HTR-8/SVneo (cell line): ENCODE data around the gene MYO3B.

ENCODE experiments used
- DNase-seq: peaks from one replicate; pipeline ENCODE4 v3.0.0; 2011; ENCODE audit warnings: low spot score, mixed read lengths; ENCODE audit not compliant: insufficient read length
- FAIRE-seq: peaks from 2 replicates; lab custom pipeline; 2011; peaks lifted over from hg19 to GRCh38; lab: Jason Lieb, UNC

The MYO3B gene

DNA sequence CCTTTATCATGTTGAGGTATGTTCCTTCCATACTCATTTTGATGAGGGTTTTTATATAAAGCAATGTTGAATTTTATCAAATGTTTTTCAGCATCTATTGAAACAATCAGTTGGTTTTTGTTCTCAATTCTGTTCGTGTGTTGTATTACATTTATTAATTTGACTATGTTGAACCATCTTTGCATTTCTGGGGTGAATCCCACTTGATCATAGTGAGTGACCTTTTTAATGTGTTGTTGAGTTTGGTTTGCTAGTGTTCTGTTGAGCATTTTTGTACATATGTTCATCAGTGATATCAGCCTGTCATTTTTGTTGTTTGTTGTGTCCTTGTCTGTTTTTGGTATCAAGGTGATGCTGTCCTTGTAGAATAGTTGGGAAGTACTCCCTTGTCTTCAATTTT, 110.9 kb downstream of the MYO3B start:
- FAIRE-seq, result no peak
- no peak for DNase-seq

DNA sequence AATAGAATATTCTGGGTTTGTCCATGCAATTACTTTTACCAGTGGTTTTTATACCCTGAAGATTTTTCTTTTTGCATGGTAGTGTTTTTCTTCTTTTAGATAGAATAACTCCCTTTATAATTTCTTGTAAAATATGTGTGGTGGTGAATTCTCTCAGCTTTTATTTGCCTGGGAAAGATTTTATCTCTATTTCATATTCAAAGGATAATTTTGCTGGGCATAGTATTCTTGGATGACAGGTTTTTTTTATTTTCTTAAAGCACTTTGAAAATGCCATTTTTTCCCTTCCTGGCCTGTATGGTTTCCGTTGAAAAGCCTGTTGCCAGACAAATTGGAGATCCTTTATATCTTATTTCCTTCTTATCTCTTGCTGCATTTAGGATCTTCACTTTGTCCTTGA, 113.5 kb downstream of the MYO3B start:
- DNase-seq, result no peak
- no peak for FAIRE-seq

DNA sequence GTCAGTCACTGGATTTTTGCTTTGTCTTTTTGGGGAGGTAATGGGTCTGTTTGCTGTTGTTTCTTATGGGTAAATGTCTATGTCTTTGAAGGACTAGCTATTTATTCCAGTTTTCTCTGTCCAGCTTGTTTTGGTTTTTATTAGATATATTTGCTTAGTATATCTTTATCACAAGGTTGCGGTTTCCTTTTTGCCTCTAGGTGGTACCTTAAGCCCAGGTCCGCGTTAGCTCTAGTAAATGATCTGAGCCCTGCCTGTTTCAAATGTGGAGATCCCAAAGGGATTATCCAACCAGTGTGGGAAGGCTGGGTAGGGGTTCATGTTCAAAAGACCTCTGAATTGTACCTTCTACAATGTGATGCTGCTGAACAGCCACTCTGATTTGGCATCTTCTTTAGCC, 114.5 kb downstream of the MYO3B start:
- DNase-seq, result no peak
- FAIRE-seq, result no peak

DNA sequence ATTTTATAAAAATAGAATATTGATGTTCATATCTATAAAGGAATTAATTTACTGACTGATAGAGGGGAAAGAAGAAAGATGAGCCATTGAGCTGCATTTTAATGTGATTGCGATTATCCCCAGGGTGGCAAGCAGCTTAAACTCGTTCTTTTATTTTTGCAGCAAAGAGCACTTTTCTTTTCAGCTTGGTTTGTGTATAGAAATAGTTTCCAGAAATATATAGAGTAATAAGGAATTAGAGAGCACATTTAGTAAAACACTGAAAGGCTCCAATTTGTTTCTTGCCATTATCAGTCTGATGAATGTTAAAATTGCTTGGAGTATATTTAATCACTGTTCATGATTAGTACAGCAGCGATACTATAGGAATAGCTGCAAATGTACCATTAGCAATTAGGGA, 119.5 kb downstream of the MYO3B start:
- FAIRE-seq (no peak), DNase-seq (no peak)

DNA sequence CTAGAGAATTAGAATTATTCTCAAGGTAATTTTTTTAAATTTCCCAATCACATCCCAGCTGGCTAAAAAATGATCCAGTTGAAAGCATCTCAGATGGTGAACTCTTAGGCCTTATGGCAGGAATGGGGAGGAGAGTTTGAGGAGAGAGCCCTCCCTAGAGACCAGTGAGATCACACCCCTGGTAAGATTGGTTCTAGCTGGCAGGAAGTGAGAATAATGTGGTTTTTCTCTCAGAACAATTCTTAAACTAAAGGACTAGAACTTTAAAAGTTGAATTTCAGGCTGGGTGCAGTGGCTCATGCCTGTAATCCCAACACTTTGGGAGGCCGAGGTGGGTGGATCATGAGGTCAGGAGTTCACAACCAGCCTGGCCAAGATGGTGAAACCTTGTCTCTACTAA, 120.2 kb downstream of the MYO3B start:
- FAIRE-seq, result no peak
- no peak for DNase-seq

DNA sequence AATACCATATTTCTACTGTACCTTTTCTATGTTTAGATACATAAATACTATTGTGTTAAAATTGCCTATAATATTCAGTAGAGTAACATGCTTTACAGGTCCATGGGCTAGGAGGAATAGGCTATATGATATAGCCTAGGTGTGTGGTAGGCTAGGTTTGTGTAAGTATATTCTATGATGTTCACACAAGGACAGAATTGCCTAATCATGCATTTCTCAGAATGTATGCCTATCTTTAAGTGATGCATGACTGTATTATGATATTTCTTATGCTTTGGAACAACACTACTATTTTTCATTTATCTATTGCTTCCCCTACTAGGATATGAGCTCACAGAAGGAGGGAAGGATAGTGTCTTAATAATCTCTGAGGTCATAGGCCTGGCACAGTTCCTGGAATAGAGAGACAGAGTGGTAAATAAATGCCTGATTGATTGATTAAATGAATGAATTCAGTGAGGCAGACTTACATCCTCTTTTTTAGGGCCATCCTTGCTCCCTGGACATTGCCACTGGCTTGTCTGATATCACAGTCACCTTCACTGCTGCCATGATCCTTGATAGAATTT, 121.0 kb downstream of the MYO3B start:
- DNase-seq (no peak), FAIRE-seq (no peak)

DNA sequence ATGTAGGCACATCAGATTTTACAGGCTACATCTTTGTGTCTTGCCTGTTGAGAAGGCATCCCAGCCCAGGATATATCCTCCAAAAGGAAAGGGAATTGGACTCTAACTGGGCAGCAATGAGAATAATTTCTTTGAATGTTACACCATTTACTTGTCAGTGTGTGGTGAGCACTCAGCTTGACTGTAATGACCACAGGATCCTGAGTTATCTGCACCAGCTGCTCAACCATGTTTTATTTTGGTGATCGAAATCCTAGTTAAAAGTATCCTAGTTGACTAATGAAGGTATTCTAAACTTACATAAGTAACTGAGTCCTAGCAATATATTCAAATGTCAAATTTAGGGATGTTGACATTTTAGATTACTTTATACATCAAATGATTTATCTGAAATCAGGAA, 123.0 kb downstream of the MYO3B start:
- FAIRE-seq (no peak), DNase-seq (no peak)

DNA sequence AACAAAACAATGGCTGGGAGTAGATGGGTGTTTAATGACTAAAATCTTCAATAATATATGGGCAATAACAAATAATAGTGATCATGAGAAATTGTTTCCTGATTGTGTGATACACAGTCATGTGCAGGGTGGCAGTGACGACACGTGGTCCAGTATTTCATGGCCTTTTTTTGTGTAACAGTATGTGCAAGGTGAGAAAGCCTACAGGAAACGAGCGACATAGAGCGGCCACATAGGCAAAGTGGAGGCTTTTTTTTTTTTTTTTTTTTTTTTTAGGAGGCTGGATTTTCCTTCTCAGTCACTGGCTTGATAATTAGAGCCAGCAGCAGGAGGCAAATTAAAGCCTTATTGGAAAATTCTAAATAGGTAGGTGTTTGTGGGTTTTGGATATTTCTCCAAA, 123.7 kb downstream of the MYO3B start:
- FAIRE-seq, result no peak
- no peak for DNase-seq

DNA sequence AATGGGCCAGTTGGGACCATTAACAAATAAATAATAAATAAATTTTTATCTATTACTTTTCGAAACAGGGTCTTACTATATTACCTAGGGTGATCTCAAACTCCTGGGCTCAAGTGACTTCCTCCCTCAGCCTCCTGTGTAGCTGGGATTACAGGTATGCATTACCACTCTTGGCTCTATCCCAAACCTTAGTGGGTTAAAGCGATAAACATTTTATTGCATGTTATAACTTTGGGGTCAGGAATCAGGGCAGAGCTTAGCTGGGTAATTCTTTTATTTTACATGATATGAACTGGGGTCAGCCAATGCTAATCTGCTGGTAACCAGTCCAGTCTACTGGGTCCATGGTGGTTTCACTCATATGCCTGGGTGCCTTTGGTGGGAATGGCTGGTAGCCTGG, 127.8 kb downstream of the MYO3B start:
- no peak for FAIRE-seq
- no peak for DNase-seq

DNA sequence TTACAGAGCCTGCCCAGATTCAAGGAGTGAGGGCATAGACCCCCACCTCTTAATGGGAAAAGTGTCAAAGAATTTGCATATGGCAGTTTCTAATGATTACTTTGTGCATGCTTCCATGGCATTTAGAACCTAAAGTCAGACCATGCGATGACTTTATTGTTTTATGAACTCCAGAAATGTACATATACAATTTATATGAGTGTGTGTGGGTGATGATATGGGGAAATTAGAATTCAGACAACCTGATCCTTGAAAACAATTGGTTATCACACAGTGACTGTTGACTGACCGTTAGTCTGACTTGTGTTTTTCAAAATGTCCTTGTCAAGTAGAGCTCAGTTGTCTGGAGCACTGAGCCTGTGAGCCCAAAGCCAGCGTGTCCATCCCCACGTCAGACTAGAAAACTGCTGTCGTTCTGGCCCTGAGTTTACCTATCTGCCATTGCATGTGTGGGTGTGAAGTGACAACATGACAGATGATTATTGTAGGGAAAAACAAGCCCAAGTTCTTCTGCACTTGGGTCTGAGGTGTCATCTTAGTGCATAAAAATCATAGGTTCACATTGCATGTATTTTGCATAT, 128.4 kb downstream of the MYO3B start:
- no peak for DNase-seq
- no peak for FAIRE-seq

DNA sequence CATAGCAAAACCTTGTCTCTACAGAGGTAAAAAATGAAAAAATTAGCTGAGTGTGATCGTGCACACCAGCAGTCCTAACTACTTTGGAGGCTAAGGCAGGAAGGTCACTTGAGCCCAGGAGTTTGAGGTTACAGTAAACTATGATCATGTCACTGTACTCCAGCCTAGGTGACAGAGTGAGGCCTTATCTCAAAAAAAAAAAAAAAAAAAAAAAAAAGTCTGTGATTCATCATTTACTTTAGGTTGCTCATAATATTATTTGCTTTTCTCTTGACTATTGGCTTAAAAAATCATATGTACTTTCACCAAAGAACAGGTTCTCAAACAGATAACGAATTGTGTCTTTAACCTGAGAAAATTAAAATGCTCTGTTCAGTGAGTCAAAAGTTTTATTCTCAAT, 129.1 kb downstream of the MYO3B start:
- FAIRE-seq (no peak), DNase-seq (no peak)

DNA sequence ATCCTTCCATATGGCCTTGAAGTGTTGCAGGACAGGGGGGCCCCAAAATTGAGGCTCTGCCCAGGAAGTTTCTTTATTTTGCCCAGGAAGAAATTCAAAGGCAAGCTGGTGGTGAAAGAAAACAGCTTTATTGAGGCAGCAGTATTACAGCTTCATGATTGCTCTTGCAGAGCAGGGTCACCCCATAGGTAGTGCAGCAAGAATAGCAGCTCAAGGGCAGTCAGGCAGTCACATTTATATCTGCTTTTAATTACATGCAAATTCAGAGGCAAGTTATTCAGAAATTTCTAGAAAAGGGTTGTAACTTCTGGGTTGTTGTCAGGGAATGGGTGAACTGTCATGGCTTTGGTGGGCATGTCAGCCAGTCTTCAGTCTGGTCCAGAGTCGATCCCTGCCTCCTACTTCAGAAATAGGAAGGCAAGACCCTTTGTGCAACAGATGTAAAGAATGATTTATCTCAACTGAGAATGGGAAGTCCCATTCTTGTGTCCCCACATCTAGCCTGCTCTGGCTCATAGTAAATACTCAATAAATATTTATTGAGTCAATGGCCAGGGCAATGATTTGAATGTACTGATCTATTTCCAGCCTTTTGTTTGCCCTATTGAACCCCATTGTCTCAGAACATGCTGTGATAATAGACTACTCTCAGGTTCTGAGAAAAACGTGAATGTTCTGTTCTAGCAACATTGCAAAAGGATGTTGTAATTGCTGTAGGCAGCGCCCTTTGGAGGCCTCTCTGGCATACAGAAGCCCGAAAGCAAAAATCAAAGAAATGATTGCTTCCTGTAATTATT, 129.8 kb downstream of the MYO3B start:
- no peak for FAIRE-seq
- no peak for DNase-seq

DNA sequence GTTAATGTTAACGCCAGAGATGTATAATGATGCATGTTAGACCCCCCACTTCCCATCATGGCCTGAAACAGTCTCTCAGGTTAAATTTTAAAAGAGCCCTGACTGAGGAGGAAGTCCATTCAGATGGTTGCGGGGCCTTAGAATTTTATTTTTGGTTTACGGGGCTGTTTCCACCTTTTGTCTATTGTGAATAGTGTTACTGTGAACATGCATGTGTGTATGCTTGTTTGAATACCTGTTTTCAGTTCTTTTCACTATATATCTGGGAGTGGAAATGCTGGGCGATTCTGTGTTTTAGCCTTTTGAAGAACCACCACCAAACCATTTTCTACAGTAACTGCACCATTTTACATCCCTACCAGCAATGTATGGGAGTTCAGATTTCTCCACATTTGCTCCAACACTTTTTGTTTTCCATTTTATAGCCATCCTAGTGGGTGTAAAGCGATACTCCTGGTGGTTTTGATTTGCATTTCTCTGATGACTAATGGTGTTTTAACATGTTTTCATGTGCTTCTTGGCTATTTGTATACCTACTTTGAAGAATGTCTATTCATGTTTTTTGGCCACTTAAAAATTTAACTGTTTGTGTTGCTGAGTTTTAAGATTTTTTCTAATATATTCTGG, 133.0 kb downstream of the MYO3B start:
- DNase-seq, result no peak
- FAIRE-seq, result no peak

DNA sequence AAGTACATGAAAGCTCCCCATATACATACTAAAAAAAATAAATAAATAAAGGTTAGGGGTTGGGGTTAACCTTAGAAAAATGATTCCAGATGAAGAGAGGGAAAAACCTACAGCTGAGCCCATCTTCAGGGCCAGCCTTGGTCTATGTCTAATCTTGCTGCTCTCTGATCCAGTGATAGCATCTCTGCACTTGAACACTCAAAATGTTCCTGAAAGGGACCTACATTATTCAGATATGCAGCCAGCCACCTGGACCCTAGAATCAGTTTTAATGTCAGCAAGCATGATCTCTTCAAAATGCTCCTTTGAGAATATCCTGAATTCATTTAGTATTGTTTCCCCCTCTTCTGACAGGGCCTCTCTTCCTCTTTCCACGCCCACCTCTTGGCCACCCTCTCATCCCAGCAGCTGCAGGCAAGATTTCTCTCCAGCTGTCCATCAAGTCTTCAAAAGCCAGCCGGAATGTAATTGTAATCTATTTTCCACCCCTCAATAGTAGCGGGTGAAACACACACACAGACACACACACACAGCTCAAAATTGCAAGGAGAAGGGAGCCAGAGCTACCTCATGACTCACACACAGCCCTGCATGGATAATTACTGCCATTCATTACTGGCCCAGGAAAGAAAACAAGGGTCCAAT, 135.5 kb downstream of the MYO3B start:
- DNase-seq (no peak), FAIRE-seq (no peak)

DNA sequence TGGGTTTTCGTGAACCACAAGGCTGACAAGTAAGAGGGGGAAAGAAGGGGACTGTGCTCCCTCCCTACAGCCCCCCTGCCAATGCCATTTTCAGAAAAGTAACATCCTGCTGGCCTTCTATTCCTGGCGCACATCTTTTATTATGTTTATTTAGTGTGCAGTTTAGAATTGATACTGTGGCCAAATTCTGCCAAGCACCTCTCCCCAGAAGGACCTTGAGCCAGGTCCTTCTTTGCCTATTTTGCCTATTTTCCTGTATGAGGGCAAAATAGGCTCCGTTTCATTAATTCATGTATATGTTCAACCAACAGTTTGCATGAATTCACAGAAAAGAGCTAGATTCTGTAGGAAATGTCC, 136.0 kb downstream of the MYO3B start:
- DNase-seq (no peak), FAIRE-seq (no peak)

DNA sequence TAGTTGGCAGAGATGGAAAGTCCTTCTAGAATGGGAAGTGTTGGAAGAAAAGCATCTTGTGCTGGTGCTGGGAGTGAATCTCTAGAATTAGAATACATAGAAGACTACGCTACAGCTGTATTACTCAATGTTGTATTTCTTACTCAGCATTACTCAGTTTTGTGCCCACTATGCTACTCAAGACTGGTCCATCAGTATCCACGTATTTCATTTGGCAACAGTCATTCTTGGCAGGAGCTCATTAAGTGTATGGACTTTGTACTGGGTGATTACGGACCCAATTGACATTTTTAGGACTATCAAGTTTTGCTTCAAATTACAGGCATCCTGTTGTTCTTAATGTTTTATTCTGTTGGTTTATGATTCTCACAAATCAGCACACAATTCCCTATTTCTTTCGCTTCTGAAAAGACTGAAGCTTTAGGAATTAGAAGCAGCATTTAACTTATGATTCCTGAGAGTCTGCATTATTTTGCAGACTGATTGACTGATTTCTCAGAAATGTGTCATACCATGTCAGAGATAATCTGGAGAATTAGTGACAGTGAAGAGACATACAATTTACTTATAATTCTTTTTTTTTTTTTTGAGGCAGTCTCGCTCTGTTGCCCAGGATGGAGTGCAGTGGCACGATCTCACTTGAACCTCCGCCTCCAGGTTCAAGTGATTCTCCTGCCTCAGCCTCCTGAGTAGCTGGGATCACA, 136.9 kb downstream of the MYO3B start:
- FAIRE-seq (no peak), DNase-seq (no peak)

DNA sequence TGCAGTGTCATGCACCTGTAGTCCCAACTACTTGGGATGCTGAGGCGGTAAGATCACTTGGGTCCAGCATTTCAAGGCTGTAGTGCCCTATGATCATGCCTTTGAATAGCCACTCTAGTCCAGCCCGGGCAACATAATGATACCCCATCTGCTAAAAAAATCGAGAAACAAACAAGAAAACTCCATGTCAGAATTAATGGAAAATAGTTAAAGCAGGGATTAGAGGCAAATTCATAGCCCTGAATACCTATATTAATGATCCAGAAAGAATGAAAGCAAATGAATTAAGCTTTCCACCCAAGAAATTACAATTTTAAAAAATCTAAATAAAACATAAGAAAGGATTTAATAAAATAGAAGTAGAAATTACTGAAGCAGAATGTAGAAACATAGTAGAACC, 143.0 kb downstream of the MYO3B start:
- DNase-seq (no peak), FAIRE-seq (no peak)

DNA sequence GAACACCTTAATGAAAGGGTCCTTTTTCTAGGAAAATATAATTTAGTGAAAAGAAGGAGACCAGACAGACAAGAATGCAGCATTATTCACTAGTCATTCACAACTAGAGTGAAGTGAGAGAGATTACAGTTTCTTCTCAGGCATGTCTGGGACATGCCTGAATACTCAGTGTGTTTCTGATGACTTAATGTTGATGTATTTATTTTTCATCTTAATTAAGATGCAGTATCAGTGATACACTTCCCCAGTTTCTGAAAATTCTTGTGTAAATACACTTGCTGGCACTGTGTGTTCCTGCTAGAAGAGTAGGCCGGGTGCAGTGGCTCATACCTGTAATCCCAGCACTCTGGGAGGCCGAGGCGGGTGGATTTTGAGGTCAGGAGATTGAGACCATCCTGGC, 143.6 kb downstream of the MYO3B start:
- DNase-seq (no peak), FAIRE-seq (no peak)

DNA sequence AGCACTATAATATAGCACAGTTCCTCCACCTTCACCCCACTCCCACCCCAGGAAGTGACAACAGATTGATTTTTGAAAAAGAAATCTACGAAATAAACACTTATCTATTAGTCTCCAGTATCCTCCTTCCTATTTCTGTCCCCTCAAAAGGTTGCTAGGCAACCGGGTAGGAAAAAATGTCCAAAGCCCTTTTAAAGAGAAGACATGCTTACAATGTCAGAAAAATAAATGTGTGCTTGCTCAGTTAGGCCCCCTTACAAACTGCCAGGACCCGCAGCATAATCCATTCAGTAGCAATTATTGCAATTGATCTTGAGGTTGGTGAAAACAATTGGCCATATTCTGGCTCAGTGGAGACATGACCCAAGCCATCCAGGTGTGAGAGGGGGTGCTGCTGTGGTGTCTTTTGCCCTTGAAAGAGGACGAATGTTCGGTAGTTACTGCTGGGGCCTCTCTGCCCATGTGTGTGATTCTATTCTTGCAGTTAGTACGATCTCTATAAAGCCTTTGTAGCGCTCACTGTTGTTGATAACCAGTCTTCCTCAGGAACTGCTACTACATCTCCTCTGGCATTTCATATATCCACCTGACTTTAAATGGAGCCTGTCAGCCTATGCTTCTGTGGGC, 144.3 kb downstream of the MYO3B start:
- FAIRE-seq, result no peak
- no peak for DNase-seq

DNA sequence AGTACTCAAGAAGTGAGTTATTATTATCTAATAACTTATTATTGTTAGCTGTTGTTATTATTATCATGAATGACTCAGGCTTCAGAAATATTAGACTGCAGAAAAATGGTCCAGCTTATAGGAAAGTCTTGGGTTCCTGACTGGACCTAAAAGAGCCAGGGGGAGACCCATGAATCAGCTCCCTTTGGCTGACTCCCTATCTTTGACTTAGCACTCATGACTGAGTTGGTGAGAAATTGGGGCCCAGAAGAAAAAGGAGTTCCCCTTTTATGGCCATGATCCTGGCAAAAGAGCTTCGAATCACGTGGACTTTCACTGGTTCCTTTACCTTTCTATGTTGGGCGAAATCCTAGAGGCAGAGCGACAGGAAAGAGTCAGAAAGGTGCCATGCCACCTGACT, 145.8 kb downstream of the MYO3B start:
- FAIRE-seq (no peak), DNase-seq (no peak)
